Activated CD4-positive, alpha-beta T cell treated with anti-CD3 and anti-CD28 coated beads, Interleukin-2, amount 50 U/mL, for 1 hour (primary cell): ENCODE measurements around the gene KRTAP2-3.

Source experiments
- DNase-seq: peaks from one replicate; pipeline ENCODE4 v3.0.0-alpha.2; 2020

KRTAP2-3 gene

DNA sequence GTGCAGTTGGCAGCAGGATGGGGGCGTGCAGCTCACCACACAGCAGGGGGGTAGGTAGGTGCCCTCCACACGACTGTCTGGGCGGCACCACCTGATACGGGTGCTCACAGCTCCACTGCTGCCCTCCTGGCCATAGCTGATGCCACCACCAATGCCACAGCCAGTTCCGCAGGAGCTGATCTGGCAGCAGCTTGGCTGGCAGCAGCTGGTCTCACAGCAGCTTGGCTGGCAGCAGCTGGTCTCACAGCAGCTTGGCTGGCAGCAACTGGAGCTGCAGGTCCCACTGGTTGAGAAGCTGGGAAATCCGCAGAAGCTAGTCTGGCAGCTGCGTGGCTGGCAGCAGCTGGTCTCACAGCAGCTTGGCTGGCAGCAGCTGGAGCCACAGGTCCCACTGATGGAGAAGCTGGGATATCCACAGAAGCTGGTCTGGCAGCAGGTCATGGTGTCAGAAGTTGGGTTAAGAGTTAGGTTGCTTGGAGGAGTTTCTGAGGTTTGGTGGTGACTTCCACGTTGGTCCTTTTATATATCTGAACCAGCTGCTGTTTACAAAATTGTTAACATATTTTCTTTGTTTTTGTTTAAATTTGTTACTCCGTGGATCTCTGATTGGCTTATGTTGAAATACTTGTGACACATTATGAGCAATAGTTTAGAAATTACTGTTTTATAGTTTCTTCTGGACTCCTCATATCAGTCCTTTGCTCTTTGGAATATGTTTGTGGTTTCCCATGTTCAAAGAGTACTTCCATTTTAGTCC lies 33.0 kb downstream of the KRTAP2-3 start, which contains the start of gene KRTAP1-5:
Gene KRTAP1-5 (minus strand): TSS at position 494 of the 757 bp plus-strand sequence. CDS start 53 bp downstream, at position 441.
- no peak for DNase-seq

DNA sequence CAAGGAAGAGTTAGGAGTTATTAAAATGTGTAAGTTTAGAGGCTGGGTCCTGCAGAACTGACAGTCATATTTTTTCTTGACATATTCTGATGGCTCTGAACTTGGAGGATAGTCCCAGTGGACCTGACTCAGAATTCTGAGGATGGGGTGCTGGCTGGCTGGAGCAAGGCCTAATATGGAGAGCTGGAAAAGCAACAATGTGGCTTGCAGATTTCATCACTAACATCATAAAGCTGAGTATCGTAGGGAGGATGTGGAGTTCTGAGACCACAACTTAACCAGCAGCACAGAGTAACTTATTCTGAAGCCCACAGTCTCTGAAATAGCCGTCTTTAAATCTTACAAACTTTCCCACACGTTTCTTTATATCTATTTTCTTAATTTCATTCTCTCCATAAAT lies 35.2 kb downstream of the KRTAP2-3 start:
- no peak for DNase-seq

DNA sequence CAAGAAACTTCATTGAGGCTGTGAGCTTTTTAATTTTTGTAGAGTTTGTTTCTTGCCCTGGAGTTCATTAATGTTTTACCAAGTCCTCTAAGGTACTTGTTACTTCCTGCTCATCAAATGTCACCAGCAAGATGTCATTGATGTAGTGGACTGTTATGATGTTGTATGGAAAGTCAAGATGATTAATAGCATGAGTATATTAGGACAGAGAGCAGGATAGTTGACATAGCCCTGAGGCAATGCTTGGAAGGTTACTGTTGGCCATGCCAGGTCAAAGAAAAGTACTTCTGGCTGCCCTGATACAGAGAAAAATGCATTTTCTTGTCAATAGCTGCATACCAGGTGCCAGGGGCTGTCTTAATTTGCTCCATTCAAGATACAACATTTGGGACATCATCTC lies 39.6 kb downstream of the KRTAP2-3 start:
- no peak for DNase-seq

- no peak for DNase-seq
Measured at GRCh38 chr17:41019415-41019814, 40.5 kb downstream of the KRTAP2-3 start.

- no peak for DNase-seq
Measured at GRCh38 chr17:41018541-41018940, 41.4 kb downstream of the KRTAP2-3 start.

- DNase-seq = no peak
Measured at GRCh38 chr17:41016578-41017215, 43.2 kb downstream of the KRTAP2-3 start.

DNA sequence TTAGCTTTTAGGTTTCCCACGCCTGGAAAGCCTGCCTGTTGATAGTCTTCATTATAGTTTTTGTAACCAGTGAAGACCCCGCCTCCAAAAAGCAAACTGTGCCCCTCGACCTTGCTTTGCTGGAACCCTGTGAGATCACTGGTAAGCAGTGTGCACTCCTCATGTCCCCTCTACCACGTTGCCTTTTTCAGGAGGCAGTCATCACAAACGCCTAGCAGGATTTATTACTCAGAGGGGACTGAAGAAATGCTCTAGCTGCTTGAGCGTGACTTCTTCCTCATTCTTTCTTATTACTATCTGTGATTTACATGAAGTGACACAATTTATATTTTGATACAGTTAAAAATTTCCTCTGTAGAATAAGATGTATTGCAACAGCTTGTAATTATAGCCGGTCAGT lies 44.5 kb downstream of the KRTAP2-3 start:
- no peak for DNase-seq

GRCh38 chr17:41013606-41014005 lies 46.3 kb downstream of the KRTAP2-3 start:
- DNase-seq = no peak

DNA sequence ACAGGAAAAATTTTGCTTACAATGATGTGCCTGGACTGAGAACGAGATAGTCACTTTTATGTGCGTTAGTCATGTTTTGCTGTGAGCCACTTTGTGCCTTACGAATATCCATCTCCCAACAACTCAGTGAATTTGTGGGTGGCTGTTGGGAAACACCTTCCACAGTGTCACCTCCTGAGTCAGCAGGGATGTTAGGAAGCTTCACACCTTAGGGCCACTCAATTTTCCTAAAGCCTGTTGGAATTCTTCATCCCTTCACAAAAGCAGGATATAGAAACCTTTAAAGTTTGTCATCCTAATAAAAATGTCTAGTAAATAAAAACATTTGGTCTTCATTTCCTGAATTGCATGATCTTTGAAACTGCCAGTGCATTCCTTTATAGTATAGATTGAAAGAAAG lies 46.7 kb downstream of the KRTAP2-3 start:
- DNase-seq = no peak

DNA sequence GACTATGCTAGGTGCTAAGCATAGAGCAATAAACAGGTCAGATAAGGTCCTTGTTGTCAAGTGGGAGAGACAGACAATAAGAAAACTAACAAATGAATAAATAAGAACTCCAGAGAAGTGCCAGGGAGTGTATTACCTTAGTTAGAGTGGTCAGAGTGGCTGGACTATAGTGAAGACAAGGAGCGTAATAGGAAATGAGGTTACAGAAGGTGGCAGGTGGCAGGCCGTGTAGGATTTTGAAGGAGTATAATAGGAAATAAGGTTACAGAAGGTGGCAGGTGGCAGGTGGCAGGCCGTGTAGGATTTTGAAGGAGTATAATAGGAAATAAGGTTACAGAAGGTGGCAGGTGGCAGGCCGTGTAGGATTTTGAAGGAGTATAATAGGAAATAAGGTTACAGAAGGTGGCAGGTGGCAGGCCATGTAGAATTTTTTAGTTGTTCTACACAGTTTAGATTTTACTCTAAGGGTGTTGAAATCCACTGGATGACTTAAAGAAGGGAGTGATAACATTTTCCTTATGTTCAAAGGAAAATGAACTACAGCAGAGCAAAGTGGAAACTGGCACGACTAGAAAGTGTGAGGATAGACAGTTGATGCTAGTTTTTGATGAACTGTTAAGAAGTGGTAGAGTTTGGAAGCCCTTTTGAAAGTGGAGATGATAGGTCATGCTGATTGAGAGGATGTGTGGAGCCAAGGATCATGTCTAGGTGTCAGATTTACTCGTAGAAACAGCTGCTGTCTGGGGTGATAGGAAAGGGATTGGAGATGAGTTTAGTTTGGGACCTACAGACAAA lies 47.4 kb downstream of the KRTAP2-3 start:
- no peak for DNase-seq

DNA sequence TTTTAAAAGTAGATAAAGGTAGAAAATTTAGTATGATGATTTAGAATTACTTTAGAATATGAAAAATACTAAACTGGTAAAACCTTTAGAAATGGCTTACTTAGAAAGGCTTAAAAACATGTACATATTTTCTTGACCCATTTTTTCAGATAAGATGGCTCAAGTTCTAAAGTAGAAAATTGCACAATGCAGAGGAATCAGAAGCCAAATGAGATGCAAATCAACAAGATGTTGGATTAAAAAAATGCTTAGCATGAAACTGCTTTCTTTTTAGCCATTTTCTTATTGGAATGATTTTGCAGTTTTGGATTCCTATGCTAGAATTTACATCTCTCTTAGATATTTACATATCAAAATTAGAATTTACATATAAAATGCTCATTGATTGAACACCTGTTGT lies 49.5 kb downstream of the KRTAP2-3 start:
- DNase-seq = no peak

GRCh38 chr17:41009936-41010335 lies 50.0 kb downstream of the KRTAP2-3 start:
- DNase-seq = no peak

- DNase-seq = no peak
Measured at GRCh38 chr17:41009301-41009760, 50.6 kb downstream of the KRTAP2-3 start.
